Loucy (cell line): ENCODE measurements around the gene RTL10.

Experiments
- EZH2phosphoT487 ChIP-seq: fragments of 200-600 bp; IDR thresholded peaks from 2 replicates; pipeline ENCODE4 v1.6.1; 2018; ENCODE audit warnings: antibody characterized with exemption, mild to moderate bottlenecking, moderate library complexity, borderline replicate concordance
- TF ChIP-seq, protein P1 (sequence below): fragments of 200-600 bp; sonication (generic); conservative IDR thresholded peaks from 2 replicates; pipeline ENCODE4 v1.5.1; 2014; ENCODE audit warnings: mild to moderate bottlenecking, antibody characterized with exemption, low read length

DNA sequence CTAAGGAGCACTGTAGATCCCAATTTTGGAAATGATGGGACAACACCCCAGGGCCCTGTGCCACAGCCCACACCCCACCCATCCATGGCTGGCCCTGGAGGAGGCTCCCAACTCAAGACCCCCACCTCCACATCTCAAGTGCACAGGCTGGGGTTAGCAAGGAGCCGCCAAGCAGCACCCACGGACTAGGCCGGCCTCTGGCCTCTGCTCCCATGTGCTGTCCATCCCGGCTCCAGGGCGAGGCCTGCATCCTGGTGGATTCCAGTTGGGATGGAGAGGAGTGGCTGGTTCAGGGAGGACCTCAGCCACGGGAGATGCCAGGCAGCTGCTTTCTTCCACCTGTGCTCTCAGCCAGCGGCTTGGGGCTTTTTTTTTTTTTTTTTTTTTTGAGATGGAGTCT lies 43.5 kb upstream of the RTL10 start:
- no peak for TF ChIP-seq EZH2phosphoT487
- TF ChIP-seq, protein P1, sequence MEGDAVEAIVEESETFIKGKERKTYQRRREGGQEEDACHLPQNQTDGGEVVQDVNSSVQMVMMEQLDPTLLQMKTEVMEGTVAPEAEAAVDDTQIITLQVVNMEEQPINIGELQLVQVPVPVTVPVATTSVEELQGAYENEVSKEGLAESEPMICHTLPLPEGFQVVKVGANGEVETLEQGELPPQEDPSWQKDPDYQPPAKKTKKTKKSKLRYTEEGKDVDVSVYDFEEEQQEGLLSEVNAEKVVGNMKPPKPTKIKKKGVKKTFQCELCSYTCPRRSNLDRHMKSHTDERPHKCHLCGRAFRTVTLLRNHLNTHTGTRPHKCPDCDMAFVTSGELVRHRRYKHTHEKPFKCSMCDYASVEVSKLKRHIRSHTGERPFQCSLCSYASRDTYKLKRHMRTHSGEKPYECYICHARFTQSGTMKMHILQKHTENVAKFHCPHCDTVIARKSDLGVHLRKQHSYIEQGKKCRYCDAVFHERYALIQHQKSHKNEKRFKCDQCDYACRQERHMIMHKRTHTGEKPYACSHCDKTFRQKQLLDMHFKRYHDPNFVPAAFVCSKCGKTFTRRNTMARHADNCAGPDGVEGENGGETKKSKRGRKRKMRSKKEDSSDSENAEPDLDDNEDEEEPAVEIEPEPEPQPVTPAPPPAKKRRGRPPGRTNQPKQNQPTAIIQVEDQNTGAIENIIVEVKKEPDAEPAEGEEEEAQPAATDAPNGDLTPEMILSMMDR, result no peak
